ENCODE measurements around the gene CENPE. TPM values are rescaled to one million over a fixed set of nuclear protein-coding genes. Genes with fewer than 3 reads are reported as not detected.
"Not testable (repeated sequence)": the region's sequence is repeated elsewhere in the genome, so short reads cannot be mapped to it uniquely, and the experiment has no call there.

The CENPE gene
- total RNA-seq = 2.8 and 5.2 TPM in 2 replicates

DNA sequence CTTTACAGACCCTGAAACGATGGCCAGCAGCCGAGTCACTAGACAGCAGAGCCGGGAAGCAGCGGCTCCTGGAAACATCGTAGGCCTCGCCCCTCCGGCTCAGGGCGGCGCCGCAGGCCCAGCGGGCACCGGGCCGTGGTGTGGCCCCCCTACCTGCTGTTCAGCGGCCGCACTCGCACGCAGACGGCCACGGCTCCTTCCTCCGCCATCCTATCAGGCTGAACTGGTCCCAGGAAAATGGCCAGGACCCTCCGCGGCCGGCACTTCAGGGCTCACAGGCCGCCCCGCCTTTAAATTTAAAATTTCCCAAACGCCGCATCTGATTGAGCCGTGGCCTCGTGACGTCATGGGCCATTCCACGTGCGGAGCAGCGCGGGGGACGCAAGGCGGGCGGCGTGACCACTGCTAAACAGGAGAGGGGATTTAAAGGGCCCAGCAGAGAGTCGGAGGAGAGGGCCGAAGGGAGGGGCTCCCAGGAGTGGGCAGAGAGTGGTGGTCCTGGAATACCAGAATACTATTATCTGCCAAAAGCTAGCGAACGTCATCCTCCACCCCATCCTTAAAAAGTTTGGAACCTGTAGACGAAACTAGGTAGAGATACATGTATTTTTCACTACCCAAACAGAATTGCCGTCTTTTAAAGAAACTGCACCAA is at the start of gene CENPE:
TSS of gene CENPE (minus strand) at position 233 of the 655 bp plus-strand sequence. CDS start at position 209, 24 bp downstream.
- peak; percentile 61 for DNase-seq (ENCODE audit: low read depth)

GRCh38 chr4:103244251-103244650 is 46.1 kb upstream of the CENPE start:
- DNase-seq (ENCODE audit: low read depth) = no peak

- DNase-seq (ENCODE audit: low read depth) = not testable (repeated sequence)
Measured at GRCh38 chr4:103230938-103231337, 32.8 kb upstream of the CENPE start.

GRCh38 chr4:103223556-103223955 is 25.4 kb upstream of the CENPE start:
- DNase-seq (ENCODE audit: low read depth) = not testable (repeated sequence)

DNA sequence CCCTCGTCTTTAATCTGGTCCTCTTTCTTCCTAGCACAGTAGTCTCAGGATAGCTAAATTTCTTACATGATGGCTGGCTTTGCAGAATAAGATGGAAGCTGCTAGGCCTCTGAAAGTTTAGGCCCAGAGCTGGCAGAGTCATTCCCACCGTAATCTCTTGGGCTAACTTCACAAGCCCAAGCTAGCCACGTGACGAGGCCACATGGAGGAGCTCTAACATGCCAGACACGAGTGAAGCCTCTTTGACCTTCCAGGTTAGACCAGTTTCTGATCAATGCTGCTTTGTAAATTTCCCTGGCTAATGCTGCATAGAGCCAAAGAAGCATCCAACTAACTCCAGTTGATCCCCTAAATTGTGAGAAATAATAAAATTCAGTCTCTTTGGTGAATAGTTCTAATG is 9.5 kb upstream of the CENPE start:
- DNase-seq (ENCODE audit: low read depth) = no peak

DNA sequence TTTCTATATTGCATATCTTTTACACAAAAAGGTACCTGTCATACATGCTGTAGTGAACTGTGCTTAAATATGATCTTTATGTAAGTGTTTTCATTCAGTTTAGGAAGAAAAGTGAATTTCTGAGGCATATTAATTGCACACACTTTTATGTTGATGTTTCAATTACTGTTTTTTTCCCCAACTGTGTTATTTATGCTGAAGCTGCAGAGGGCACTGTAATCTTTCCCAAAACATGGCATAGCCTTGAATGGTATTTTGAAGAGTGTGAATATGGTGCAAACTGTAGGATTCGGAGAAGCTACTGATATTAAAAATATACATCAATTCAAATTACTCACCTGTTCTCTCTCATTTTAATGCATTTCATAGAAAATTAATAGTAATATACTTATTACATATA is 6.0 kb upstream of the CENPE start:
- peak; percentile 24 for DNase-seq (ENCODE audit: low read depth)

- DNase-seq (ENCODE audit: low read depth) = no peak
Measured at GRCh38 chr4:103201724-103202123, 3.6 kb upstream of the CENPE start.

DNA sequence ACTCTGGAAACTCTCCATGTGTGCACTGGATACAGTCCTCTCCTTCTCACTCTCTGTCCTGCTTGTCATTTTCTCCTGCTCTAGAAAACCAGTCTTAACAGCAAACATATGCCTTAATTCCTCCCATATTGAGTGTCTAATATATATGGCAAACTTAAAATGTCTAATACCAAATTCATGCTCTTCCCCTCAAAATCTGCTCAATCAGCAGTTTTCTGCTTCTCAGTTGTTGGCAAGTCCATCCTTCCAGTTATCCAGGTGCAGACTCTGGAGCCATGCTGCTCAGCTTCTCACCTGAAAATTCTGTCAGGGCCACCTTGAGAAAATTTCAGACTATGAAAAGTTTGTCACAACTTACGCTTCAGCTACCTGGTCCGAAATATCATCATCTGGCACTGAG is 3.1 kb upstream of the CENPE start:
- no peak for DNase-seq (ENCODE audit: low read depth)

- DNase-seq (ENCODE audit: low read depth) = no peak
Measured at GRCh38 chr4:103199009-103199408, 866 bp upstream of the CENPE start.

- peak; percentile 9 for DNase-seq (ENCODE audit: low read depth)
Measured at GRCh38 chr4:103197765-103198110, 405 bp downstream of the CENPE start.

GRCh38 chr4:103193457-103193856 is 4.7 kb downstream of the CENPE start:
- no peak for DNase-seq (ENCODE audit: low read depth)

DNA sequence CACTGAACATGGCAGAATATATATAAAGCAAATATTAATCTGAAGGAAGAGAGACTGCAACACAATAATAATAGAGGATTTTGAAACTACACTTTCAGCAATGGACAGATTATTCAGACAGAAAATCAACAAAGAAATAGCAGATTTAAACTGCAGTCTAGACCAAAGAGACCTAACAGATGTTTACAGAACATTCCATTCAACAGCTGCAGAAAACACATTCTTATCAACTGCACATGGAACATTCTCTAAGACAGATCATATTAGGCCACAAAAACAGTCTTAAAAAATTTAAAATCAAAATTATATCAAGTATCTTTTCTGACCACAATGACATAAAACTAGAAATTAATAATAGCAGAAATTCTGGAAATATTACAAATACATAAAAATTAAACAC is 27.1 kb downstream of the CENPE start:
- DNase-seq (ENCODE audit: low read depth) = no peak

DNA sequence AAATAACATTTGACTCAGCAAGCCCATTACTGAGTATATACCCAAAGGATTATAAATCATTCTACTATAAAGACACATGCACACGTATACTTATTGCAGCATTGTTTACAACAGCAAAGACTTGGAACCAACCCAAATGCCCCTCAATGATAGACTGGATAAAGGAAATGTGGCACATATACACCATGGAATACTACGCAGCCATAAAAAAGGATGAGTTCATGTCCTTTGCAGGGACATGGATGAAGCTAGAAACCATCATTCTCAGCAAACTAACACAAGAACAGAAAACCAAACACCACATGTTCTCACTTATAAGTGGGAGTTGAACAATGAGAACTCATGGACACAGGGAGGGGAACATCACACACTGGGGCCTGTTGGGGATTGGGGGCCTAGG is 28.4 kb downstream of the CENPE start:
- DNase-seq (ENCODE audit: low read depth) = not testable (repeated sequence)

DNA sequence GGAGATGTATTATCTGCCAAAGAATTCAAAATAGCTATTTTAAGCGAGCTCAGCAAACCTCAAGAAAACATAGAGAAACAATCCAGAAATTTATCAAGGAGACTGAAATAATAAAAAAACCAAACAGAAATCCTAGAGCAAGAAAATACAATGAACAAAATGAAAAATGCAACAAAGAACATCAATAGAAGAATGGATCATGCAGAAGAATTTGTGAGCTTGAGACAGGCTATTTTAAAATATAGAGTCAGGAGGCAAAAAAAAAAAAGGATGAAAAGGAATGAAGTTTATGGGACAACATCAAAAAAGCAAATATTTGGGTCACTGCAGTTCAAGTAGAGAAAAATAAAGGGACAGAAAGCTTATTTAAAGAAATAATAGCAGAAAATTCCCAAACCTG is 29.1 kb downstream of the CENPE start:
- DNase-seq (ENCODE audit: low read depth) = no peak

DNA sequence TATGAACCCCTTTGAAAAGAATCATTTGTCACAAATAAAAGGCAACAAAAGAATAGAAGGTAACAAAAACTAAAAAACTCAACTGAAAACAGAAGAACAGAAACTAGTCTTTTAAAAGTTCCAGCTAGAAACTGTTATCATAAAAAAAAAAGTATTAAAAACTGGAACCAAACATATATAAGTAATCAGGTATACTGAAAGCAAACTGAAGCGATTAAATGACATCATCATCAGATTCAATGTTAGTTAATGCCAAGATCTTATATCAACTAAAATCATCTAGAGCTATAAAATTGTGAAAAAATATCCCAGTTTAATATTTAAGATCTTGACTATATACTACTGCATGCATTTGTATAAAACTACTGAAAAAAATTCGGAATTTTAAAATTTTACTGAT is 36.0 kb downstream of the CENPE start:
- DNase-seq (ENCODE audit: low read depth) = no peak

DNA sequence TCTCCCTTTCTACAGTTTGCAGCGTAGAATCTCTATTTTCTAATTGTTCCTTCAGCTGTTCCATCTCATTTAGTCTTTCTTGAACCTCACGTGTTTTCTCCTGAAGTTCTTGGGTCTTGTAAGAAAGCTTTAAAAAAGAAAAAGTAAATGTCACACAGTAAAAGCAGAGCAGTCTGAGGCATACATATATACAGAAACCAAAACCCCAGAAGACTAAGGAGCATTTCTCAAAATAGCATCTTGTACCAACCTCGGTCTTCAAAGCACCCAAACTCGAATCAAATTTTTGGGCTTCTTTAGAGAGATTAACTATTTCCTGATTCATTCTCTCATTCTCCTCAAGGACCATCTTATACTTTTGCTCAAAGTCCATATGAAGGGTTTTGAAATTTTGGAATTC is 39.4 kb downstream of the CENPE start:
- no peak for DNase-seq (ENCODE audit: low read depth)

GRCh38 chr4:103156106-103156505 is 42.0 kb downstream of the CENPE start:
- no peak for DNase-seq (ENCODE audit: low read depth)

DNA sequence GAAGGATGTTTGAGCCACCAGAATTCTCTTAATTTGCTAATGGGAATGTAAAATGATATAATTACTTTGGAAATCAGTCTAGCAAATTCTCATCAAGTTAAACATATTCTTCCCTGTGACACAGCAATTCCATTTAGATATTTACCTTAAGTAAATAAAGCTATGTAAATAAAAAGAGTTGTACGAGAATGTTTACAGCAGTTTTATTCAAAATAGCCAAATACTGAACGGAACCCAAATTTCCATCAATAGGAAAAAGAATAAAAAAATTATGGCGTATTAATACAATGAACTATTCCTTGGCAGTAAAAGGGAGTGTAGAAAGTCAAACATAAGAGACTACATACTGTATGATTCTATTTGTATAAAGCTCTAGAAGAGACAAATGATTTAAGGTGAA is 45.8 kb downstream of the CENPE start:
- DNase-seq (ENCODE audit: low read depth) = no peak

- peak; percentile 6 for DNase-seq (ENCODE audit: low read depth)
Measured at GRCh38 chr4:103150677-103151076, 47.5 kb downstream of the CENPE start.

GRCh38 chr4:103144926-103145325 is 53.2 kb downstream of the CENPE start:
- DNase-seq (ENCODE audit: low read depth) = no peak

DNA sequence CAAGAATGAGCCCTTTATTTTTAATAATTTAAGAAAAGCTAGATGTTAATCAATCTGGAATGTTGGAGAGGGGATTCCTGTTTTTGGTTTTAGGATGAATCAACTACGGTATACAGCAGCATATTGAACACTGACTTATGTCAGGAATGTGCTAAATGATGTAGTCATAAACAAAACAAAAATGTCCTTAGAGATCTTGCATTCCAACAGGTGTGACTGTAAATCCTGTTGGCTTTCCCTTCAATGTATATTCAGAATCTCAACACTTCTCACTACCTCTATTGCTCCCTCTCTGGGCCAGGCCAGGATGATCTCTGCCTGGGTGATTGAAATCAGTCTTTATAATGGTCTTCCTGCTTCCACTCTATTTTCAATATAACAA is 60.7 kb downstream of the CENPE start:
- peak; percentile 46 for DNase-seq (ENCODE audit: low read depth)

DNA sequence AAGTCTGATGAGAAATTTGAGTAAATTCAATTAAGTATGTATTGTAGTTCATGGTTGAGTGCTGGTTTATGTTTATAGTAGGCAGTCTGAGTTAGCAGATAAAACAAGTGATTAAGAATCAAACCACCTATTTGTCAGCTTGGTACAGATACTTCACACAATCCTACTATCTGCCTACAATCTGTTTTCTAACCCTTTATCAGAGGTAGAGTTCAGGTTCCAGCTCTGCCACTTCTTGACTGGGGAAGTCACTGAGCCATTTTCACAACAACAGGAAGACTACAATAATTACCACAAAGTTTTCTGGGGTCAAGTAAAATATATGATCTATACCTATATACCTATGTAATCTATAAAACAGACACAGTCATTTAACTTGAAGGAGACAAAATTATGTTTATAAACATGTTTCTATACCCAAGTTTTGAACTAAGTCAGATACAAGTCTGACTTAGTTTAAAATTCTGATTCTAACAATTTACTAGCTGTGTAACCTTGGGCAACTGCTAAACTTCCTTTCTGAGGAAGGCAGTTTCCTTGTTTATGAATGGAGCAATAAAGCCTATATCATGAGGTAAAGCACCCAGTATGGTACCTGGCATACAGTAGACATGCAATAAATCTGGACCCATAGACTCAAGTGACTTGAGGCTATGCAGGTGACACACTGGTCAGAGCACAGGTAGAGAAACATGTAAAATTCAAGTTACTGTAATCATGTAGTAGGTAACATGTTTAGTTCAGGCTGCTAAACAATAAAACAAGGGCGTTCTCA is 61.3 kb downstream of the CENPE start:
- no peak for DNase-seq (ENCODE audit: low read depth)

GRCh38 chr4:103129174-103129573 is 69.0 kb downstream of the CENPE start:
- DNase-seq (ENCODE audit: low read depth) = no peak

GRCh38 chr4:103126126-103126525 is 72.0 kb downstream of the CENPE start:
- no peak for DNase-seq (ENCODE audit: low read depth)

All from renal cortical epithelial cell (primary cell).